ENCODE data around the gene MTR.

MTR gene

DNA sequence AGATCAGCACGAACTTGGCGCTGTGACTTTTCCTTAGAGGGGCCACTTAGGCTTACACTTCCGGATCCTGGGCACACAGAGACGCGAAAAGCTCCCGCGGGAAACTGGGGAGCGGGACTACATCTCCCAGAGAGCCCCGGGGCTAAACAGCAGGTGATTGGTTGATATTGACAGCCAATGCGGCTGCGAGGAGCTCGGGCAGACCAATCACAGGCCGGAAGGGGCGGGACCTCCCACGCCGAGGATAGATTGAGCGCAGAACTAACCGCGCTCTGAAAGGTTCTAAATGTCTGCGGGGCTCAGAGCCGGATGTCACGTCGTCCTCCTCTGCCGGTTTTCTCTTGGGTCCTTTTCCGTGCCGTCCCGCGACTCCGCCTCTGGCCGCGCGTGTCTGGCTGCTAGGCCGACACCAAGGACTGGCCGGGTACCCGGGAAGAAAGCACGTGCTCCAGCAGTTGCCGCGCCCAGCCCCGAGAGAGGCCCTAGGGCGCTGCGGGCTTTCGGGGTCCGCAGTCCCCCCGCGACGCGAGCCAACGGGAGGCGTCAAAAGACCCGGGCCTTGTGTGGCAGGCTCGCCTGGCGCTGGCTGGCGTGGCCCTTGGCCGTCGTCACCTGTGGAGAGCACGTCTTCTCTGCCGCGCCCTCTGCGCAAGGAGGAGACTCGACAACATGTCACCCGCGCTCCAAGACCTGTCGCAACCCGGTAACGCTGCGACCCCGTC is at the start of gene MTR:
Gene MTR (plus strand): TSS at position 258 of the 722 bp plus-strand sequence. CDS start 412 bp downstream, at position 670.
- DNase-seq: peak; percentile 99

DNA sequence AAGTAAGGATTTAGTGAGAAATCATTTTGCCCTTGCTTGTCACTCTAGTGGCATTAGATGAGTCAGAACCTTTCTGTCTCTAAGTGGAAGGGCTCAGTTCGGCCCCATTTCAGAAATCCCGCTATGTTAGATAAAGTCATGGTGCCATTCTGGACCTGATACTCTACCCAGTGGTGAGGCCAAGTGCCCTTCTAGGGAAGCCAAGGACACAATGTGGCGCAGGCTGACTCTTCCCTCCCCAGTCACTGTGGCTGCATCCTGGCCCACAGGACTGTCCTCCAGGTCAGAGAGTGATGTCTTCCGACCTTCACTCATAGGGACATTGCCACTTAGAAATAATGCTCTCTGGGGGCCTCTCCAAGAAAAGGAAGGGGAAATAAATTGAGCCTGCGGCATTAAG is 48.3 kb upstream of the MTR start:
- DNase-seq: no peak

GRCh38 chr1:236747311-236747985 is 47.6 kb upstream of the MTR start:
- no peak for DNase-seq

GRCh38 chr1:236748268-236748870 is 46.7 kb upstream of the MTR start:
- DNase-seq: no peak

GRCh38 chr1:236750928-236751327 is 44.2 kb upstream of the MTR start:
- no peak for DNase-seq

- DNase-seq: no peak
These were observed 43.7 kb upstream of the MTR start for GRCh38 chr1:236751385-236751784.

GRCh38 chr1:236751935-236752334 is 43.2 kb upstream of the MTR start:
- DNase-seq: no peak

- peak; percentile 46 for DNase-seq
These were observed 41.6 kb upstream of the MTR start for GRCh38 chr1:236753516-236753915.

GRCh38 chr1:236753964-236754363 is 41.1 kb upstream of the MTR start:
- DNase-seq: no peak

GRCh38 chr1:236754525-236755210 is 40.4 kb upstream of the MTR start:
- DNase-seq: no peak

GRCh38 chr1:236757640-236758039 is 37.5 kb upstream of the MTR start:
- no peak for DNase-seq

DNA sequence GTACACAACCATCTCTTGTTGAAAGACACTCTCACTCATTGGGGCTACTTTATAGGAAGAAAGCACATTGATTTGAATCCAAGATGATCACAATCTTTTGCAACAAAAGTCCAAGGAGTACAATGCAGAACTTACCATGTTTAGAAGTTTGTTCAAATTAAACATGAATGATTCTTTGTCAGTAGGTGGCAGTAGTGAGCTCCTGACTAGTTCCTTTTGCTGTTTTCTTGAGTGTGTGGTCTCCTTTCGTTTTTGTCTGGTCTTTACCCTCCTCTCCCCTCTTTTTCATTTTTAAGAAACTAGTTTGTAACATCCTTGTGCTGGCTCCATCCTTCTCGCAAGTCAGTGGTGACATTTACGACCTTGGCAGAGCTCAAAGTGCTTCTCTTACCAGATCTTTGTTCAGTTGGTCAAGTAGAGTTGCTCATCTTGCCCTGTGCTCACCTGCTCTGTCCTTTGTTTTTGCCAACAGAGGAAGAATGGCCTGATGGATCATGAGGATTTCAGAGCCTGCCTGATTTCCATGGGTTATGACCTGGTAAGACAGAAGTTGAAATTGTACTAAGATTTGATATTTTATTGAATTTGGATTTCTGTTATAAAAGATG is 35.7 kb upstream of the MTR start:
- peak; percentile 51 for DNase-seq

- no peak for DNase-seq
These were observed 34.6 kb upstream of the MTR start for GRCh38 chr1:236760480-236760879.

DNA sequence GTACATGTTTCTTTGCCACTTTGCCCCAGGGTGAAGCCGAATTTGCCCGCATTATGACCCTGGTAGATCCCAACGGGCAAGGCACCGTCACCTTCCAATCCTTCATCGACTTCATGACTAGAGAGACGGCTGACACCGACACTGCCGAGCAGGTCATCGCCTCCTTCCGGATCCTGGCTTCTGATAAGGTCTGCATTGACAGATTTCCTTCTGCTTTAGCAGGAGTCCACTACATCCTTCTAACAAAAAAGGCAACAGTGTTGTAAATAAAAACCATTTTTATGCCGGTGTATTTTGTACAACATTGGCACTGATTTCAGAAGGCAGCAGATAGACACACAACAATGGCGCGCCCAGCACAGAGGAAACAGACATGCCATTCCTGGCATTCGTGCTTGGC is 34.1 kb upstream of the MTR start:
- no peak for DNase-seq

DNA sequence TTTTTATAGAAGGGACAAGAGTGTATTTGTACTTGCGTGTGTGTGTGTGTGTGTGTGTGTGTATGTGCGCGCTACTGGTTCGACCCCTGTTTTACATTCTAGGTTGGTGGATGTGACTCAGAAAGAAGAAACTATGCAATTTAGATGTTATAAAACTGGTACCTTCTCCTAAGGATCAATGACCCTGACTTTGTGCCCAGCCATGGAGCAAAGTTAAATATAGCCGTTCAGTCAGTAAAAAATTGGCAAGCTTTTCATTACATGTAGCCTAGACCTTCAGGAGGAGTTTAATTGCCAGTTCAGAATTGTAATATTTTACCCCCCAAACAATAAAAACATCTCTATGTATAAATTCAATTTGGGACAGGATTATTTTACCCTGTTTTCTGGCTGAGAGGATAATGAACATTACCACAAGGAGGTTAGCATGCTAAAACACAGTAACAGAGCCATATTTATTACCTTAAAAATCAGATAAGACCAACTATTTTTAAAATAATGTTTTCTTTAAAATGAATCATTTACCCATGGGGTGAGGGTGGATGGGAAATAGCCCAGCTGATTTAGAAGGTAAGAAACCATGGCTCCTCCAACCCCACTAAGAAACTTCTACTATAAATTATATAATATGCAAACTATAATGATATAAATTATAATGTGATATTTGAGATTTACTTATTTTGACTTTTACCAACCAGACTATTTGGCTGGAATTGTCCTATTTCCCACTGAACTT is 33.5 kb upstream of the MTR start:
- DNase-seq: no peak

DNA sequence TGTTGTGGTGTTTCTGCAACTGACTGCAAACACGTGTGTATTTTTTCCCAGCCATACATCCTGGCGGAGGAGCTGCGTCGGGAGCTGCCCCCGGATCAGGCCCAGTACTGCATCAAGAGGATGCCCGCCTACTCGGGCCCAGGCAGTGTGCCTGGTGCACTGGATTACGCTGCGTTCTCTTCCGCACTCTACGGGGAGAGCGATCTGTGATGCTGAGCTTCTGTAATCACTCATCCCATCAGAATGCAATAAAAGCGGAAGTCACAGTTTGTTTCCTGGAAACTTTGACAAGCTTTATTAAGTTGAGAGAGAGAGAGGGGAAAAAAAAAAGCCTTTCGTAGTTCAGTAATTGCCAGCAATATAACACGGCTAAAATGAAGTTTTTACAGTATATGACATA is 32.7 kb upstream of the MTR start:
- no peak for DNase-seq

DNA sequence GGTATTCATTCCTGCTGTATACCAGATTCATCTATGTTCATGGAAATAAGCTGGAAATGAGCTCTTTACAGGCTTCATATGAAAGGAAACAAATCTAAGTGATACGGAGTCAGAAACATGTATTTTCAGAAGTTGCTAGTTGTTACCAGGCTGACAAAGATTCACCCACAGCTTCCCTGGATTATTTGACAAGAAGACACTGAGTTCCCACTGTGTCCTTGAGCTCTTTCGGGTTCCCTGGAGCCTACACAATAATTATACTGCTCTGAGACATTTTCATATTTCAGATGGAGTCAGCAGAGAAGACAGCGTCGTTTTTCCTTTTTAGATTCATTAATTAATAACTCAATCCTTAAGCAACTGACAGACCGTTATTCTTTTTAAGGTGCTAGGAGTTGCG is 29.3 kb upstream of the MTR start:
- no peak for DNase-seq

GRCh38 chr1:236766506-236766905 is 28.6 kb upstream of the MTR start:
- no peak for DNase-seq

GRCh38 chr1:236767276-236767675 is 27.8 kb upstream of the MTR start:
- no peak for DNase-seq

DNA sequence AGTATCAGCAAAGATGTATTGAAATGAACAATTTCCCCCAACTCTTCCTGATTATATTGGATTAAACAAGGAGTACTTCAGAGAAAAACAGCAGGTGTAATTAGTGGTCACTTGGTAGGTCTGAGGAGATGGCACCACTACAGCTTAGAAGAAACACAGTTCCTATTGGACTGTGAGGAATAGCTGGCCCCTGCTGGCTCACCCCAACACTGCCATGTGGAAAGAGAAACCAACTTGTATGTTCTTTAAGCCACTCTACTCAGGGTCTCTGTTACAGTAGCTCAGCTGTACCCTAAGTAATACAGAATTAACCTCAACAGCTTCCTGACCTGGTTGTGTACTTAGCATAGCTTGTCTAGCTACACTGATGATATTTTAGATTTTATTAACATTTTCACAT is 26.5 kb upstream of the MTR start:
- DNase-seq: no peak

- no peak for DNase-seq
These were observed 21.2 kb upstream of the MTR start for GRCh38 chr1:236773919-236774318.

GRCh38 chr1:236774926-236775325 is 20.2 kb upstream of the MTR start:
- no peak for DNase-seq

GRCh38 chr1:236779312-236779711 is 15.8 kb upstream of the MTR start:
- DNase-seq: no peak
